Uterus (tissue), 4 donors: ENCODE results near the gene KIF18A. TPM values are rescaled to one million over a fixed set of nuclear protein-coding genes. Genes with fewer than 3 reads are reported as not detected.

Experiments
- DNase-seq, 2 donors: peaks; one replicate each; pipeline ENCODE4 v3.0.0-alpha.2; 2019 to 2020
- H3K27ac ChIP-seq, 2 donors: fragments of 200-600 bp; sonication (generic); 1 replicate in 1 of 2; 2 replicates in 1 of 2; pipeline ENCODE4 v1.5.1; 2016 to 2018
- H3K27me3 ChIP-seq, 2 donors: fragments of 200-600 bp; sonication (generic); one replicate each; pipeline ENCODE4 v1.5.1; 2018 to 2019; ENCODE audit warnings: control low read depth in 1 of 2
- H3K36me3 ChIP-seq, 2 donors: fragments of 200-600 bp; sonication (generic); one replicate each; pipeline ENCODE4 v1.5.1; 2019; ENCODE audit warnings: control low read depth in 1 of 2
- H3K4me1 ChIP-seq, 2 donors: fragments of 200-600 bp; sonication (generic); one replicate each; pipeline ENCODE4 v1.5.1; 2018 to 2019; ENCODE audit warnings: control low read depth in 1 of 2
- H3K4me3 ChIP-seq, 2 donors: fragments of 200-600 bp; sonication (generic); 1 replicate in 1 of 2; 2 replicates in 1 of 2; pipeline ENCODE4 v1.5.1; 2018 to 2019; ENCODE audit warnings: mild to moderate bottlenecking in 1 of 2
- H3K9me3 ChIP-seq, 2 donors: fragments of 200-600 bp; sonication (generic); one replicate each; pipeline ENCODE4 v1.5.1; 2019; ENCODE audit warnings: control low read depth in 1 of 2
- CTCF ChIP-seq, 4 experiments: fragments of 200-600 bp in 2 of 4; fragments of 450-650 bp in 2 of 4; sonication (generic) in 2 of 4; IDR thresholded peaks; one replicate each; pipeline ENCODE4 v1.5.1; 2016 to 2019; ENCODE audit warnings: antibody characterized with exemption in 4 of 4, mild to moderate bottlenecking in 2 of 4, moderate library complexity in 1 of 4
- POLR2A ChIP-seq, 2 donors: fragments of 450-650 bp; IDR thresholded peaks; one replicate each; pipeline ENCODE4 v1.6.1; 2016; ENCODE audit warnings: antibody characterized with exemption in 2 of 2, mild to moderate bottlenecking in 1 of 2, moderate library complexity in 1 of 2
- intact Hi-C: fragments of 100-400 bp; cut with DNase I; formaldehyde crosslinking; loops from one replicate; pipeline ENCODE4 v1.15.1; 2023; ENCODE audit warnings: low total_unique reads
- total RNA-seq, 4 donors: library from RNA; depleted of rRNA in 3 of 4; stranded (reverse); fragments of >200 nt in 3 of 4; gene quantifications; one replicate each; pipeline versions ENCODE4 v1.1.0 to v1.2.4, GENCODE V29; 2014 to 2023
- donor health status: DM: yes; HTN: yes; CAD: no.

Gene KIF18A
- total RNA-seq, 4 donors from 2014 or later, result 0.29 to 13.1 (median 0.43) TPM; not detected in 1

- H3K4me1 ChIP-seq, result no peaks in the 10 kb centered on the region
- no peaks in the 10 kb centered on the region for H3K9me3 ChIP-seq
- H3K27ac ChIP-seq, result no peak overlapping the region
- DNase-seq, result no peak
- no peak for TF ChIP-seq POLR2A (IDR thresholded peaks at IDR 0.05)
- TF ChIP-seq CTCF (IDR thresholded peaks at IDR 0.05), result no peak
- no peaks in the 10 kb centered on the region for H3K36me3 ChIP-seq
- no peaks in the 10 kb centered on the region for H3K27me3 ChIP-seq
- H3K4me3 ChIP-seq, result no peak overlapping the region
- intact Hi-C loops, result no loop called here
Observed at GRCh38 chr11:28058333-28058732, 49.6 kb downstream of the KIF18A start.

GRCh38 chr11:28054821-28055220 is 53.1 kb downstream of the KIF18A start:
- TF ChIP-seq CTCF (IDR thresholded peaks at IDR 0.05), result no peak
- no peak for TF ChIP-seq POLR2A (IDR thresholded peaks at IDR 0.05)
- intact Hi-C loops, result no loop called here
- no peaks in the 10 kb centered on the region for H3K4me1 ChIP-seq

GRCh38 chr11:28049338-28050216 is 58.4 kb downstream of the KIF18A start:
- intact Hi-C loops, result no loop called here
- no peak for DNase-seq
- no peak overlapping the region for H3K27ac ChIP-seq
- H3K27me3 ChIP-seq, result no peaks in the 10 kb centered on the region
- no peak overlapping the region for H3K4me3 ChIP-seq
- H3K9me3 ChIP-seq, result no peaks in the 10 kb centered on the region
- TF ChIP-seq CTCF (IDR thresholded peaks at IDR 0.05), result no peak
- TF ChIP-seq POLR2A (IDR thresholded peaks at IDR 0.05), result no peak
- peaks cover 0 to 3% of the 10 kb centered on the region in 2 donors for H3K36me3 ChIP-seq
- no peaks in the 10 kb centered on the region for H3K4me1 ChIP-seq

More at GRCh38 chr11:28054821-28055220, 53.1 kb downstream of the KIF18A start:
- no peaks in the 10 kb centered on the region for H3K27me3 ChIP-seq
- no peak overlapping the region for H3K4me3 ChIP-seq
- no peak overlapping the region for H3K27ac ChIP-seq
- no peaks in the 10 kb centered on the region for H3K36me3 ChIP-seq
- H3K9me3 ChIP-seq, result no peaks in the 10 kb centered on the region
- DNase-seq, result no peak

GRCh38 chr11:28048812-28049211 is 59.1 kb downstream of the KIF18A start:
- H3K36me3 ChIP-seq, result peaks cover 0 to 5% of the 10 kb centered on the region in 2 donors
- no peak overlapping the region for H3K27ac ChIP-seq
- TF ChIP-seq POLR2A (IDR thresholded peaks at IDR 0.05) (no peak), CTCF (IDR thresholded peaks at IDR 0.05) (no peak)
- no peak for DNase-seq
- intact Hi-C loops, result no loop called here
- no peaks in the 10 kb centered on the region for H3K4me1 ChIP-seq
- no peaks in the 10 kb centered on the region for H3K27me3 ChIP-seq
- H3K9me3 ChIP-seq, result no peaks in the 10 kb centered on the region
- no peak overlapping the region for H3K4me3 ChIP-seq

- Histone ChIP-seq H3K9me3 (no peaks in the 10 kb centered on the region), H3K4me3 (no peak overlapping the region), H3K36me3 (peaks cover 0 to 5% of the 10 kb centered on the region in 2 donors), H3K27ac (no peak overlapping the region), H3K27me3 (no peaks in the 10 kb centered on the region), H3K4me1 (no peaks in the 10 kb centered on the region)
- intact Hi-C loops, result no loop called here
- DNase-seq, result no peak
- no peak for TF ChIP-seq CTCF (IDR thresholded peaks at IDR 0.05)
- no peak for TF ChIP-seq POLR2A (IDR thresholded peaks at IDR 0.05)
Observed at GRCh38 chr11:28043930-28044709, 63.8 kb downstream of the KIF18A start.
